Measurements from ENCODE around the gene PCDH8. TPM values are rescaled to one million over a fixed set of nuclear protein-coding genes. Genes with fewer than 3 reads are reported as not detected.

Gene PCDH8
- total RNA-seq, 1 experiment from 2014 or later = 0.92 TPM

- peak; percentile 51 for TF ChIP-seq USF2 (CRISPR knock-in tag; IDR thresholded peaks at IDR 0.05)
- no peak for TF ChIP-seq ATF6 (CRISPR knock-in tag; IDR thresholded peaks at IDR 0.05)
- TF ChIP-seq, protein P1, sequence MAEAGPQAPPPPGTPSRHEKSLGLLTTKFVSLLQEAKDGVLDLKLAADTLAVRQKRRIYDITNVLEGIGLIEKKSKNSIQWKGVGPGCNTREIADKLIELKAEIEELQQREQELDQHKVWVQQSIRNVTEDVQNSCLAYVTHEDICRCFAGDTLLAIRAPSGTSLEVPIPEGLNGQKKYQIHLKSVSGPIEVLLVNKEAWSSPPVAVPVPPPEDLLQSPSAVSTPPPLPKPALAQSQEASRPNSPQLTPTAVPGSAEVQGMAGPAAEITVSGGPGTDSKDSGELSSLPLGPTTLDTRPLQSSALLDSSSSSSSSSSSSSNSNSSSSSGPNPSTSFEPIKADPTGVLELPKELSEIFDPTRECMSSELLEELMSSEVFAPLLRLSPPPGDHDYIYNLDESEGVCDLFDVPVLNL (CRISPR knock-in tag; IDR thresholded peaks at IDR 0.05; ENCODE audit: borderline replicate concordance, low read depth) = peak; percentile 86; the same call in 1 of the 2 replicates
- peak; percentile 77; the same call in 1 of the 2 replicates for TF ChIP-seq E2F1 (CRISPR knock-in tag; IDR thresholded peaks at IDR 0.05)
- TF ChIP-seq RORB (CRISPR knock-in tag; IDR thresholded peaks at IDR 0.05) = no peak
- TF ChIP-seq USF1 (CRISPR knock-in tag; IDR thresholded peaks at IDR 0.05) = peak; percentile 70; the same call in 1 of the 2 replicates
- peak; percentile 2; the same call in 1 of the 2 replicates for TF ChIP-seq ZNF121 (CRISPR knock-in tag; IDR thresholded peaks at IDR 0.05)
- TF ChIP-seq ESRRA (CRISPR knock-in tag; IDR thresholded peaks at IDR 0.05; ENCODE audit: borderline replicate concordance) = peak; percentile 94
- TF ChIP-seq, protein P2, sequence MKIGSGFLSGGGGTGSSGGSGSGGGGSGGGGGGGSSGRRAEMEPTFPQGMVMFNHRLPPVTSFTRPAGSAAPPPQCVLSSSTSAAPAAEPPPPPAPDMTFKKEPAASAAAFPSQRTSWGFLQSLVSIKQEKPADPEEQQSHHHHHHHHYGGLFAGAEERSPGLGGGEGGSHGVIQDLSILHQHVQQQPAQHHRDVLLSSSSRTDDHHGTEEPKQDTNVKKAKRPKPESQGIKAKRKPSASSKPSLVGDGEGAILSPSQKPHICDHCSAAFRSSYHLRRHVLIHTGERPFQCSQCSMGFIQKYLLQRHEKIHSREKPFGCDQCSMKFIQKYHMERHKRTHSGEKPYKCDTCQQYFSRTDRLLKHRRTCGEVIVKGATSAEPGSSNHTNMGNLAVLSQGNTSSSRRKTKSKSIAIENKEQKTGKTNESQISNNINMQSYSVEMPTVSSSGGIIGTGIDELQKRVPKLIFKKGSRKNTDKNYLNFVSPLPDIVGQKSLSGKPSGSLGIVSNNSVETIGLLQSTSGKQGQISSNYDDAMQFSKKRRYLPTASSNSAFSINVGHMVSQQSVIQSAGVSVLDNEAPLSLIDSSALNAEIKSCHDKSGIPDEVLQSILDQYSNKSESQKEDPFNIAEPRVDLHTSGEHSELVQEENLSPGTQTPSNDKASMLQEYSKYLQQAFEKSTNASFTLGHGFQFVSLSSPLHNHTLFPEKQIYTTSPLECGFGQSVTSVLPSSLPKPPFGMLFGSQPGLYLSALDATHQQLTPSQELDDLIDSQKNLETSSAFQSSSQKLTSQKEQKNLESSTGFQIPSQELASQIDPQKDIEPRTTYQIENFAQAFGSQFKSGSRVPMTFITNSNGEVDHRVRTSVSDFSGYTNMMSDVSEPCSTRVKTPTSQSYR (CRISPR knock-in tag; IDR thresholded peaks at IDR 0.05) = peak; percentile 82; the same call in 1 of the 2 replicates
- peak; percentile 80 for TF ChIP-seq GABPB1 (CRISPR knock-in tag; IDR thresholded peaks at IDR 0.05)
- peak; percentile 76 for TF ChIP-seq NR2C2 (CRISPR knock-in tag; IDR thresholded peaks at IDR 0.05)
- TF ChIP-seq ZNF416 (CRISPR knock-in tag; IDR thresholded peaks at IDR 0.05) = no peak
- TF ChIP-seq IRF2 (CRISPR knock-in tag; IDR thresholded peaks at IDR 0.05; ENCODE audit: borderline replicate concordance, low read depth) = no peak
- no peak; the same call in 1 of the 2 replicates for TF ChIP-seq ZNF219 (CRISPR knock-in tag; IDR thresholded peaks at IDR 0.05; ENCODE audit: borderline replicate concordance)
- TF ChIP-seq, protein P3, sequence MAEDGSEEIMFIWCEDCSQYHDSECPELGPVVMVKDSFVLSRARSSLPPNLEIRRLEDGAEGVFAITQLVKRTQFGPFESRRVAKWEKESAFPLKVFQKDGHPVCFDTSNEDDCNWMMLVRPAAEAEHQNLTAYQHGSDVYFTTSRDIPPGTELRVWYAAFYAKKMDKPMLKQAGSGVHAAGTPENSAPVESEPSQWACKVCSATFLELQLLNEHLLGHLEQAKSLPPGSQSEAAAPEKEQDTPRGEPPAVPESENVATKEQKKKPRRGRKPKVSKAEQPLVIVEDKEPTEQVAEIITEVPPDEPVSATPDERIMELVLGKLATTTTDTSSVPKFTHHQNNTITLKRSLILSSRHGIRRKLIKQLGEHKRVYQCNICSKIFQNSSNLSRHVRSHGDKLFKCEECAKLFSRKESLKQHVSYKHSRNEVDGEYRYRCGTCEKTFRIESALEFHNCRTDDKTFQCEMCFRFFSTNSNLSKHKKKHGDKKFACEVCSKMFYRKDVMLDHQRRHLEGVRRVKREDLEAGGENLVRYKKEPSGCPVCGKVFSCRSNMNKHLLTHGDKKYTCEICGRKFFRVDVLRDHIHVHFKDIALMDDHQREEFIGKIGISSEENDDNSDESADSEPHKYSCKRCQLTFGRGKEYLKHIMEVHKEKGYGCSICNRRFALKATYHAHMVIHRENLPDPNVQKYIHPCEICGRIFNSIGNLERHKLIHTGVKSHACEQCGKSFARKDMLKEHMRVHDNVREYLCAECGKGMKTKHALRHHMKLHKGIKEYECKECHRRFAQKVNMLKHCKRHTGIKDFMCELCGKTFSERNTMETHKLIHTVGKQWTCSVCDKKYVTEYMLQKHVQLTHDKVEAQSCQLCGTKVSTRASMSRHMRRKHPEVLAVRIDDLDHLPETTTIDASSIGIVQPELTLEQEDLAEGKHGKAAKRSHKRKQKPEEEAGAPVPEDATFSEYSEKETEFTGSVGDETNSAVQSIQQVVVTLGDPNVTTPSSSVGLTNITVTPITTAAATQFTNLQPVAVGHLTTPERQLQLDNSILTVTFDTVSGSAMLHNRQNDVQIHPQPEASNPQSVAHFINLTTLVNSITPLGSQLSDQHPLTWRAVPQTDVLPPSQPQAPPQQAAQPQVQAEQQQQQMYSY (CRISPR knock-in tag; IDR thresholded peaks at IDR 0.05) = peak; percentile 65
- TF ChIP-seq ELF4 (CRISPR knock-in tag; IDR thresholded peaks at IDR 0.05; ENCODE audit: low read depth) = 0 out of 2 replicates have a peak, but pooled peaks have one; percentile 35
- peak; percentile 54; the same call in 1 of the 2 replicates for TF ChIP-seq ATF2 (CRISPR knock-in tag; IDR thresholded peaks at IDR 0.05; ENCODE audit: borderline replicate concordance, low read depth)
- peak; percentile 85 for TF ChIP-seq IRF1 (CRISPR knock-in tag; IDR thresholded peaks at IDR 0.05)
- TF ChIP-seq, protein P4, sequence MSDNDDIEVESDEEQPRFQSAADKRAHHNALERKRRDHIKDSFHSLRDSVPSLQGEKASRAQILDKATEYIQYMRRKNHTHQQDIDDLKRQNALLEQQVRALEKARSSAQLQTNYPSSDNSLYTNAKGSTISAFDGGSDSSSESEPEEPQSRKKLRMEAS (CRISPR knock-in tag; IDR thresholded peaks at IDR 0.05) = peak; percentile 78
- peak; percentile 93 for TF ChIP-seq NR3C1 (CRISPR knock-in tag; conservative IDR thresholded peaks at IDR 0.05; ENCODE audit: low read depth)
- no peak for TF ChIP-seq OVOL2 (CRISPR knock-in tag; IDR thresholded peaks at IDR 0.05; ENCODE audit: borderline replicate concordance)
- TF ChIP-seq RELA (CRISPR knock-in tag; IDR thresholded peaks at IDR 0.05; ENCODE audit: borderline replicate concordance) = peak; percentile 94; the same call in 1 of the 2 replicates
Observed at GRCh38 chr13:52850396-52851136, 2.1 kb upstream of the PCDH8 start (continued).
